Measurements from ENCODE around the gene SLBP. TPM values are rescaled to one million over a fixed set of nuclear protein-coding genes. Genes with fewer than 3 reads are reported as not detected.

SLBP gene
- total and polyA plus RNA-seq, 2 donors from 2014 or later = 30.7 to 42.8 TPM

DNA sequence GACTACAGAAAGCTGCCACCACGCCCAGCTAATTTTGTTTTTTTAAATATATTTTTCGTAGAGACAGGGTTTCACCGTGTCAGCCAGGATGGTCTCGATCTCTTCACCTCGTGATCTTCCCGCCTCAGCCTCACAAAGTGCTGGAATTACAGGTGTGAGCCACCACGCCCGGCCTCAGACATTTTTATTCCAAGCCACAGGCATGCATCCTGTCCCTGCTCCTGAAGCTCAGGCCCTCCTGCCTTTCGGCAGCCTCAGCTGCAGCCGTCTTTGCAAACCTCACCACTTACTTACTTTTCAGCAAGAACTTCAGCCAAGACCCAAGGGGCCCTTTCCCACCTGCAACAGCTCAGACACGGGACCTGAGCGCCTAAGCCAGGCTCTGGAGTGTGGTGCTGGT is 54.0 kb downstream of the SLBP start:
- H3K9me3 ChIP-seq (ENCODE audit: control insufficient read depth in 2 of 3, insufficient read depth in 1 of 3, low read length in 3 of 3) = no peaks in the 10 kb centered on the region
- intact Hi-C loops (cut with DNase I) = no loop called here
- no peak for FAIRE-seq
- H3K36me3 ChIP-seq (ENCODE audit: control insufficient read depth in 2 of 3, insufficient read depth in 3 of 3, low read length in 3 of 3) = no peaks in the 10 kb centered on the region
- TF ChIP-seq, protein P1, sequence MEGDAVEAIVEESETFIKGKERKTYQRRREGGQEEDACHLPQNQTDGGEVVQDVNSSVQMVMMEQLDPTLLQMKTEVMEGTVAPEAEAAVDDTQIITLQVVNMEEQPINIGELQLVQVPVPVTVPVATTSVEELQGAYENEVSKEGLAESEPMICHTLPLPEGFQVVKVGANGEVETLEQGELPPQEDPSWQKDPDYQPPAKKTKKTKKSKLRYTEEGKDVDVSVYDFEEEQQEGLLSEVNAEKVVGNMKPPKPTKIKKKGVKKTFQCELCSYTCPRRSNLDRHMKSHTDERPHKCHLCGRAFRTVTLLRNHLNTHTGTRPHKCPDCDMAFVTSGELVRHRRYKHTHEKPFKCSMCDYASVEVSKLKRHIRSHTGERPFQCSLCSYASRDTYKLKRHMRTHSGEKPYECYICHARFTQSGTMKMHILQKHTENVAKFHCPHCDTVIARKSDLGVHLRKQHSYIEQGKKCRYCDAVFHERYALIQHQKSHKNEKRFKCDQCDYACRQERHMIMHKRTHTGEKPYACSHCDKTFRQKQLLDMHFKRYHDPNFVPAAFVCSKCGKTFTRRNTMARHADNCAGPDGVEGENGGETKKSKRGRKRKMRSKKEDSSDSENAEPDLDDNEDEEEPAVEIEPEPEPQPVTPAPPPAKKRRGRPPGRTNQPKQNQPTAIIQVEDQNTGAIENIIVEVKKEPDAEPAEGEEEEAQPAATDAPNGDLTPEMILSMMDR (IDR thresholded peaks at IDR 0.05; ENCODE audit: borderline replicate concordance, extremely low read depth, insufficient read depth) = no peak
- DNase-seq = no peak
- no peak overlapping the region for H3K27ac ChIP-seq (ENCODE audit: low read depth in 2 of 2, low read length in 2 of 2)
- no peaks in the 10 kb centered on the region for H3K27me3 ChIP-seq (ENCODE audit: control insufficient read depth, insufficient read depth, low read length)
- no peak overlapping the region for H3K4me3 ChIP-seq (ENCODE audit: low read length in 3 of 3)
- H3K9ac ChIP-seq (ENCODE audit: low read length in 3 of 3) = no peak overlapping the region
- no peaks in the 10 kb centered on the region for H3K4me1 ChIP-seq (ENCODE audit: control insufficient read depth in 2 of 3, insufficient read depth in 2 of 3, low read depth in 1 of 3, low read length in 3 of 3)

DNA sequence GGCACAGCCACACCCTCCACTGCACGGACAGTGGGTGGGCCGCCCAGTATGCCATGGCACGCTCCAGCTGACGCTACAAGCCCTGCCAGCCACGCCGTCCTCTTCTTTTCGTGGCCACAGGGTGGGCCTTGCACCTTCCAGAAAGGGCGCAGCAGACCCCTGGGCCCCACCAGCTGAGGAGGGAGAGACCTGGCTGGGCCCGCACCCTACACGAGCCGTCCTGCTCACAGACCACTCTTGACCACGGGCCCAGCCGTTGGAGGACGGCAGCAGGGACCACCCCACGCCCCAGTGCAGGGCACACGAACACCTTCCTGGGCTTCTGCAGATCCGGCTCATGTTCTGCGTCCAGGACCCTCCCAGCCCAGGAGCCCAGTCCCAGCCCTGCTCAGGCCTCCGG is 55.1 kb downstream of the SLBP start:
- FAIRE-seq (no peak), DNase-seq (no peak)
- Histone ChIP-seq H3K9me3 (ENCODE audit: control insufficient read depth in 2 of 3, insufficient read depth in 1 of 3, low read length in 3 of 3) (peaks cover 0 to 7% (median 0%) of the 10 kb centered on the region in 3 donors), H3K4me1 (ENCODE audit: control insufficient read depth in 2 of 3, insufficient read depth in 2 of 3, low read depth in 1 of 3, low read length in 3 of 3) (no peaks in the 10 kb centered on the region), H3K36me3 (ENCODE audit: control insufficient read depth in 2 of 3, insufficient read depth in 3 of 3, low read length in 3 of 3) (no peaks in the 10 kb centered on the region), H3K9ac (ENCODE audit: low read length in 3 of 3) (no peak overlapping the region), H3K27ac (ENCODE audit: low read depth in 2 of 2, low read length in 2 of 2) (no peak overlapping the region), H3K27me3 (ENCODE audit: control insufficient read depth, insufficient read depth, low read length) (no peaks in the 10 kb centered on the region), H3K4me3 (ENCODE audit: low read length in 3 of 3) (no peak overlapping the region)
- TF ChIP-seq, protein P1 (IDR thresholded peaks at IDR 0.05; ENCODE audit: borderline replicate concordance, extremely low read depth, insufficient read depth) = no peak
- intact Hi-C loops (cut with DNase I) = no loop called here

DNA sequence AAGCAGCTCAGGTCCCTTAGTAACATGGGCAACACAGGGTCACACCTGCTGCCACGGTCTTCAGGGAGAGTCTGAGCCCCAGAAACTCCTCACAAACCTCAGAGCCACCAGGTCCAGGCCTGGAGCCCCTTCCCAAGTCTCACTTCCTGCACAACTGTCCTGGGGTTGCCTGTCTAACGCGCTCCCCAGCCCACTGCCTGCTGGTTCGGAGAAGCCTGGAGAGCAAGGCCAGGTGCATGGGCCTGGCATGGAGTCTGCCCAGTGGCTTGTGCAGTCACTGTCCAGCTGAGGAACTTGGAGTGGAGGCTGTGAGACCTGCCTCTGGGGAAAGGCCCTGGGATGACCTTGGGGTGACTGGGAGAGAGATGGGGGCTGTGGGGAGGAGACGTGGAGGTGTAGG is 56.0 kb downstream of the SLBP start:
- intact Hi-C loops (cut with DNase I) = no loop called here

More for the DNA sequence above, 56.0 kb downstream of the SLBP start:
- Histone ChIP-seq H3K4me3 (ENCODE audit: low read length in 3 of 3) (no peak overlapping the region), H3K36me3 (ENCODE audit: control insufficient read depth in 2 of 3, insufficient read depth in 3 of 3, low read length in 3 of 3) (no peaks in the 10 kb centered on the region), H3K9me3 (ENCODE audit: control insufficient read depth in 2 of 3, insufficient read depth in 1 of 3, low read length in 3 of 3) (peaks cover 0 to 7% (median 0%) of the 10 kb centered on the region in 3 donors), H3K9ac (ENCODE audit: low read length in 3 of 3) (no peak overlapping the region), H3K4me1 (ENCODE audit: control insufficient read depth in 2 of 3, insufficient read depth in 2 of 3, low read depth in 1 of 3, low read length in 3 of 3) (no peaks in the 10 kb centered on the region), H3K27ac (ENCODE audit: low read depth in 2 of 2, low read length in 2 of 2) (no peak overlapping the region), H3K27me3 (ENCODE audit: control insufficient read depth, insufficient read depth, low read length) (no peaks in the 10 kb centered on the region)
- TF ChIP-seq, protein P1 (IDR thresholded peaks at IDR 0.05; ENCODE audit: borderline replicate concordance, extremely low read depth, insufficient read depth) = no peak
- FAIRE-seq (no peak), DNase-seq (no peak)

Measured in kidney (tissue), 14 donors.